A673 (cell line): Measurements from ENCODE around the gene CARS2.

Experiments
- EZH2 ChIP-seq: fragments of 200-600 bp; sonication (generic); IDR thresholded peaks from 2 replicates; pipeline ENCODE4 v1.6.1; 2017; ENCODE audit warnings: borderline replicate concordance, low read depth, mild to moderate bottlenecking, mixed read lengths, antibody characterized with exemption, low read length; ENCODE audit not compliant: poor library complexity, severe bottlenecking
- TF ChIP-seq, protein P1 (sequence below): fragments of 300-800, 200-600 bp; sonication (generic); conservative IDR thresholded peaks from 2 replicates; pipeline ENCODE4 v1.5.1; 2017; ENCODE audit warnings: low read depth, mild to moderate bottlenecking, antibody characterized with exemption, low read length, moderate library complexity, mixed read lengths

DNA sequence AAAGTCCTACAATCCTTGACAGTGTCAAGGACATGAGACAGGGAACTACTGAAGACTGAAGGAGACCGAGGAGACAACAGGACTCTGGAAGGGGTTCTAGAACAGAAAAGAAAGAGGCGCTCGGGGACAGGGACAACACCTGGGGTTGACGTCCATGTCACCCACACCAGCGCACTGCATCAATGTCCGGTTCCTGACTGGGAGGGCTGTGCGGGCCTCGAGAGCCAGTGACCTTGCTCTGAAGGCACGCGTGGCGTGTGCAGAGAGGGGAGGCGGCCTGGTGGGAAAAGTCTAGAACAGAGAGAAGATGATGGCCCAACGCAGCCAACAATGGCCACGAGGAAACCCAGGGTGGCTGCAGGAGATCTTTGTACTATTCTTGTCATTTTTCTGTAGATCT, 5.7 kb downstream of the CARS2 start:
- TF ChIP-seq, protein P1, sequence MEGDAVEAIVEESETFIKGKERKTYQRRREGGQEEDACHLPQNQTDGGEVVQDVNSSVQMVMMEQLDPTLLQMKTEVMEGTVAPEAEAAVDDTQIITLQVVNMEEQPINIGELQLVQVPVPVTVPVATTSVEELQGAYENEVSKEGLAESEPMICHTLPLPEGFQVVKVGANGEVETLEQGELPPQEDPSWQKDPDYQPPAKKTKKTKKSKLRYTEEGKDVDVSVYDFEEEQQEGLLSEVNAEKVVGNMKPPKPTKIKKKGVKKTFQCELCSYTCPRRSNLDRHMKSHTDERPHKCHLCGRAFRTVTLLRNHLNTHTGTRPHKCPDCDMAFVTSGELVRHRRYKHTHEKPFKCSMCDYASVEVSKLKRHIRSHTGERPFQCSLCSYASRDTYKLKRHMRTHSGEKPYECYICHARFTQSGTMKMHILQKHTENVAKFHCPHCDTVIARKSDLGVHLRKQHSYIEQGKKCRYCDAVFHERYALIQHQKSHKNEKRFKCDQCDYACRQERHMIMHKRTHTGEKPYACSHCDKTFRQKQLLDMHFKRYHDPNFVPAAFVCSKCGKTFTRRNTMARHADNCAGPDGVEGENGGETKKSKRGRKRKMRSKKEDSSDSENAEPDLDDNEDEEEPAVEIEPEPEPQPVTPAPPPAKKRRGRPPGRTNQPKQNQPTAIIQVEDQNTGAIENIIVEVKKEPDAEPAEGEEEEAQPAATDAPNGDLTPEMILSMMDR, result no peak
- no peak for TF ChIP-seq EZH2
